Thoracic aorta (tissue), 2 donors: ENCODE data around the gene IFIT3. TPM values are rescaled to one million over a fixed set of nuclear protein-coding genes. Genes with fewer than 3 reads are reported as not detected.

ENCODE experiments used
- ATAC-seq: fragments of 150-250 bp; one replicate; pipeline ENCODE4 v1.8.0; 2017; ENCODE audit warnings: low read depth; ENCODE audit not compliant: insufficient number of reproducible peaks, low FRiP score
- DNase-seq: peaks from one replicate; pipeline ENCODE4 v3.0.0-alpha.2; 2020; ENCODE audit warnings: low spot score
- H3K27ac ChIP-seq, 2 donors: fragments of 200-600 bp; sonication (generic); 1 replicate in 1 of 2; 2 replicates in 1 of 2; pipeline ENCODE4 v1.5.1; 2016; ENCODE audit warnings: mild to moderate bottlenecking in 2 of 2, moderate library complexity in 2 of 2
- H3K27me3 ChIP-seq: fragments of 200-600 bp; sonication (generic); replicated peaks from 2 replicates; pipeline ENCODE4 v1.6.0; 2016; ENCODE audit warnings: mild to moderate bottlenecking; ENCODE audit not compliant: insufficient read depth
- H3K36me3 ChIP-seq: fragments of 200-600 bp; sonication (generic); one replicate; pipeline ENCODE4 v1.5.1; 2016
- H3K4me1 ChIP-seq, 2 donors: fragments of 200-600 bp; sonication (generic); 1 replicate in 1 of 2; 2 replicates in 1 of 2; pipeline versions ENCODE4 v1.5.1 to v1.6.0; 2016; ENCODE audit warnings: low read depth in 2 of 2, mild to moderate bottlenecking in 1 of 2; ENCODE audit not compliant: control insufficient read depth in 1 of 2
- H3K4me3 ChIP-seq: fragments of 200-600 bp; sonication (generic); 2 replicates; pipeline ENCODE4 v1.5.1; 2016; ENCODE audit warnings: mild to moderate bottlenecking
- H3K9me3 ChIP-seq: fragments of 200-600 bp; sonication (generic); 2 replicates; pipeline ENCODE4 v1.5.1; 2016
- total RNA-seq, 2 donors: library from RNA; depleted of rRNA; stranded (reverse); fragments of >200 nt; gene quantifications; one replicate each; pipeline versions ENCODE4 v1.1.0 to v1.2.3, GENCODE V29; 2016
- TF ChIP-seq, protein P1 (sequence below): fragments of 200-600 bp; sonication (generic); IDR thresholded peaks from one replicate; pipeline ENCODE4 v1.5.1; 2019; ENCODE audit warnings: antibody characterized with exemption

Gene IFIT3
- total RNA-seq, 2 donors from 2014 or later = 9.6 to 22.7 TPM

- Histone ChIP-seq H3K36me3 (no peaks in the 10 kb centered on the region), H3K4me3 (no peak overlapping the region), H3K27ac (peak overlapping the region in 1 of 2 donors; percentile 82), H3K9me3 (no peaks in the 10 kb centered on the region), H3K27me3 (no peaks in the 10 kb centered on the region), H3K4me1 (peaks cover 17 to 18% of the 10 kb centered on the region in 2 donors)
- ATAC-seq = no peak
- TF ChIP-seq, protein P1, sequence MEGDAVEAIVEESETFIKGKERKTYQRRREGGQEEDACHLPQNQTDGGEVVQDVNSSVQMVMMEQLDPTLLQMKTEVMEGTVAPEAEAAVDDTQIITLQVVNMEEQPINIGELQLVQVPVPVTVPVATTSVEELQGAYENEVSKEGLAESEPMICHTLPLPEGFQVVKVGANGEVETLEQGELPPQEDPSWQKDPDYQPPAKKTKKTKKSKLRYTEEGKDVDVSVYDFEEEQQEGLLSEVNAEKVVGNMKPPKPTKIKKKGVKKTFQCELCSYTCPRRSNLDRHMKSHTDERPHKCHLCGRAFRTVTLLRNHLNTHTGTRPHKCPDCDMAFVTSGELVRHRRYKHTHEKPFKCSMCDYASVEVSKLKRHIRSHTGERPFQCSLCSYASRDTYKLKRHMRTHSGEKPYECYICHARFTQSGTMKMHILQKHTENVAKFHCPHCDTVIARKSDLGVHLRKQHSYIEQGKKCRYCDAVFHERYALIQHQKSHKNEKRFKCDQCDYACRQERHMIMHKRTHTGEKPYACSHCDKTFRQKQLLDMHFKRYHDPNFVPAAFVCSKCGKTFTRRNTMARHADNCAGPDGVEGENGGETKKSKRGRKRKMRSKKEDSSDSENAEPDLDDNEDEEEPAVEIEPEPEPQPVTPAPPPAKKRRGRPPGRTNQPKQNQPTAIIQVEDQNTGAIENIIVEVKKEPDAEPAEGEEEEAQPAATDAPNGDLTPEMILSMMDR = no peak
- no peak for DNase-seq
Observed at GRCh38 chr10:89294721-89295239, 33.0 kb upstream of the IFIT3 start.

DNA sequence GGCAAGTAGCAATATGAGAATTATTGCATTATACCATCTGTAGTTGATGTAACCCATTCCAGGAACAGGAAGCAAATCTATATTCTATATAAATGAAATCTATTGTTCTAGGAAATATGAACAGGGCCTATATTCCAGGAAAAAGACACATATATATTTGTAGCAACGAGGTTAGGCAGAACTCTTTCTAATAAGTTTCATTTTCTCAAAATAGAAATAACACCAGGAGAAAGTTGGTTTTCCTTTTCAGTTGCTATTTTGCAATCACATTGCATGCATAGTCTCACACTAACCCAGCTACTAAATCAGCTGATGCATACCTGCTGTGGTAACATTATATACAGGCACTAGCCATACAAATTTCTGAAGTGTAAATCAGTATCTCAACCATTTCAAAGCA is 32.2 kb upstream of the IFIT3 start:
- peak; percentile 33 for ATAC-seq
- TF ChIP-seq, protein P1 = no peak

GRCh38 chr10:89296220-89296648 is 31.6 kb upstream of the IFIT3 start:
- peak overlapping the region; percentile 57 to 82 for H3K27ac ChIP-seq
- TF ChIP-seq, protein P1 = no peak
- no peak for DNase-seq
- H3K36me3 ChIP-seq = no peaks in the 10 kb centered on the region
- ATAC-seq = no peak
- H3K4me1 ChIP-seq = peaks cover 21 to 25% of the 10 kb centered on the region in 2 donors
- H3K27me3 ChIP-seq = no peaks in the 10 kb centered on the region
- no peaks in the 10 kb centered on the region for H3K9me3 ChIP-seq
- peak overlapping the region; percentile 44 for H3K4me3 ChIP-seq

More for the DNA sequence above, 32.2 kb upstream of the IFIT3 start:
- H3K4me3 ChIP-seq = peak overlapping the region; percentile 44
- no peak for DNase-seq
- H3K27ac ChIP-seq = peak overlapping the region; percentile 57 to 82
- no peaks in the 10 kb centered on the region for H3K27me3 ChIP-seq
- peaks cover 17 to 19% of the 10 kb centered on the region in 2 donors for H3K4me1 ChIP-seq
- no peaks in the 10 kb centered on the region for H3K9me3 ChIP-seq
- H3K36me3 ChIP-seq = no peaks in the 10 kb centered on the region

GRCh38 chr10:89297356-89297755 is 30.4 kb upstream of the IFIT3 start:
- Histone ChIP-seq H3K9me3 (no peaks in the 10 kb centered on the region), H3K27me3 (no peaks in the 10 kb centered on the region), H3K4me1 (peaks cover 23 to 28% of the 10 kb centered on the region in 2 donors), H3K4me3 (no peak overlapping the region), H3K36me3 (no peaks in the 10 kb centered on the region), H3K27ac (no peak overlapping the region)
- TF ChIP-seq, protein P1 = no peak
- no peak for ATAC-seq
- DNase-seq = no peak

GRCh38 chr10:89297791-89298190 is 30.0 kb upstream of the IFIT3 start:
- H3K27ac ChIP-seq = no peak overlapping the region

More at GRCh38 chr10:89297791-89298190, 30.0 kb upstream of the IFIT3 start:
- ATAC-seq = no peak
- Histone ChIP-seq H3K27me3 (no peaks in the 10 kb centered on the region), H3K4me3 (no peak overlapping the region), H3K4me1 (peaks cover 23 to 31% of the 10 kb centered on the region in 2 donors), H3K9me3 (no peaks in the 10 kb centered on the region), H3K36me3 (no peaks in the 10 kb centered on the region)
- DNase-seq = no peak
- TF ChIP-seq, protein P1 = no peak
